A673 (cell line): Measurements from ENCODE around the gene RNF215. TPM values are rescaled to one million over a fixed set of nuclear protein-coding genes. Genes with fewer than 3 reads are reported as not detected.

Experiments used
- BruUV-seq: library from RNA; stranded (reverse); fragments of 400-500 nt; replicated peaks from 2 replicates; lab custom pipeline; 2021; lab: Mats Ljungman, UMichigan
- CTCF ChIA-PET: fragments of 300-600 bp; sonication (Branson Sonifier 250); formaldehyde crosslinking; loops from one replicate; lab custom pipeline; 2022; ENCODE audit warnings: antibody characterized with exemption; lab: Charles Lee
- POLR2A ChIA-PET: fragments of 300-600 bp; sonication (Branson Sonifier 250); formaldehyde crosslinking; loops from one replicate; lab custom pipeline; 2022; ENCODE audit warnings: antibody characterized with exemption; ENCODE audit not compliant: low non-redundant PET; lab: Charles Lee
- DNase-seq: peaks from one replicate; pipeline ENCODE4 v3.0.0-alpha.2; 2015; ENCODE audit warnings: low spot score
- H3K27ac ChIP-seq: fragments of 200-600 bp; sonication (generic); 2 replicates; pipeline ENCODE4 v1.5.1; 2016; ENCODE audit warnings: mixed run types, low read depth, mild to moderate bottlenecking, mixed read lengths, antibody characterized with exemption, low read length; ENCODE audit not compliant: poor library complexity, severe bottlenecking
- H3K27me3 ChIP-seq: fragments of 200-600 bp; sonication (generic); replicated peaks from 2 replicates; pipeline ENCODE4 v1.6.1; 2017; ENCODE audit warnings: mixed run types, low read depth, mild to moderate bottlenecking, mixed read lengths, antibody characterized with exemption, low read length; ENCODE audit not compliant: insufficient read depth, poor library complexity
- H3K36me3 ChIP-seq: fragments of 200-600 bp; sonication (generic); 2 replicates; pipeline ENCODE4 v1.6.1; 2016; ENCODE audit warnings: mixed run types, mild to moderate bottlenecking, mixed read lengths, antibody characterized with exemption, low read length; ENCODE audit not compliant: insufficient read depth, poor library complexity, severe bottlenecking
- H3K4me1 ChIP-seq: fragments of 200-600 bp; sonication (generic); 2 replicates; pipeline ENCODE4 v1.6.1; 2017; ENCODE audit warnings: mixed run types, mild to moderate bottlenecking, mixed read lengths, antibody characterized with exemption, low read length; ENCODE audit not compliant: insufficient read depth, poor library complexity, severe bottlenecking
- H3K4me3 ChIP-seq: fragments of 200-600 bp; sonication (generic); 2 replicates; pipeline ENCODE4 v1.5.1; 2016; ENCODE audit warnings: low read depth, mixed run types, mild to moderate bottlenecking, mixed read lengths, low read length; ENCODE audit not compliant: poor library complexity, severe bottlenecking
- H3K9me3 ChIP-seq: fragments of 200-600 bp; sonication (generic); 2 replicates; pipeline ENCODE4 v1.6.1; 2016; ENCODE audit warnings: mixed run types, low read depth, mild to moderate bottlenecking, mixed read lengths, antibody characterized with exemption, low read length; ENCODE audit not compliant: poor library complexity, severe bottlenecking
- CTCF ChIP-seq: fragments of 300-800, 200-600 bp; sonication (generic); conservative IDR thresholded peaks from 2 replicates; pipeline ENCODE4 v1.5.1; 2017; ENCODE audit warnings: low read depth, mild to moderate bottlenecking, antibody characterized with exemption, low read length, moderate library complexity, mixed read lengths
- EZH2 ChIP-seq: fragments of 200-600 bp; sonication (generic); IDR thresholded peaks from 2 replicates; pipeline ENCODE4 v1.6.1; 2017; ENCODE audit warnings: borderline replicate concordance, low read depth, mild to moderate bottlenecking, mixed read lengths, antibody characterized with exemption, low read length; ENCODE audit not compliant: poor library complexity, severe bottlenecking
- intact Hi-C: fragments of 100-400 bp; cut with micrococcal nuclease; formaldehyde crosslinking; loops from one replicate; pipeline ENCODE4 v1.10.0; 2022; ENCODE audit not compliant: unreplicated experiment
- total RNA-seq: library from RNA; stranded (reverse); gene quantifications from 2 replicates; pipeline ENCODE4 v1.2.3, GENCODE V29; 2021

RNF215 gene
- total RNA-seq, 1 experiment from 2014 or later, result 18.9 TPM

- TF ChIP-seq CTCF (no peak), EZH2 (no peak)
- Histone ChIP-seq H3K27me3 (no peaks in the 10 kb centered on the region), H3K4me1 (peaks cover 36% of the 10 kb centered on the region), H3K36me3 (peaks cover 15% of the 10 kb centered on the region), H3K27ac (peak overlapping the region; percentile 100), H3K4me3 (no peak overlapping the region), H3K9me3 (no peaks in the 10 kb centered on the region)
- intact Hi-C loops, result no loop called here
- no peak for DNase-seq
- CTCF ChIA-PET, result no interaction called here
- POLR2A ChIA-PET, result no interaction called here
- BruUV-seq, result no TSS peak
Observed at GRCh38 chr22:30432520-30432919, 45.3 kb upstream of the RNF215 start.

GRCh38 chr22:30432096-30432495, 44.9 kb upstream of the RNF215 start:
- Histone ChIP-seq H3K27me3 (no peaks in the 10 kb centered on the region), H3K4me1 (peaks cover 35% of the 10 kb centered on the region), H3K27ac (peak overlapping the region; percentile 100), H3K36me3 (peaks cover 19% of the 10 kb centered on the region), H3K4me3 (no peak overlapping the region), H3K9me3 (no peaks in the 10 kb centered on the region)
- intact Hi-C loops, result no loop called here
- CTCF ChIA-PET, result interaction anchor here (1.9 kb wide), 1 partner anchor 144 kb away, joined by 5 read pairs; no protein-coding TSS in a partner anchor
- no peak for TF ChIP-seq EZH2
- TF ChIP-seq CTCF, result no peak
- DNase-seq, result no peak
- no TSS peak for BruUV-seq
- POLR2A ChIA-PET, result no interaction called here

- Histone ChIP-seq H3K36me3 (peaks cover 20% of the 10 kb centered on the region), H3K4me1 (peaks cover 30% of the 10 kb centered on the region), H3K27me3 (no peaks in the 10 kb centered on the region), H3K9me3 (no peaks in the 10 kb centered on the region), H3K27ac (peak overlapping the region; percentile 100), H3K4me3 (no peak overlapping the region)
- DNase-seq, result no peak
- BruUV-seq, result no TSS peak
- ChIA-PET CTCF (interaction anchor here (0.7 to 1.9 kb wide), 2 partner anchors 141 to 143 kb away, joined by 3 to 5 read pairs; no protein-coding TSS in a partner anchor), POLR2A (interaction anchor here (0.6 kb wide), 1 partner anchor 155 kb away, joined by 3 read pairs; no protein-coding TSS in a partner anchor)
- intact Hi-C loops, result no loop called here
- TF ChIP-seq EZH2 (no peak), CTCF (peak; percentile 31; the same call in 1 of the 2 replicates)
Observed at GRCh38 chr22:30430933-30431332, 43.7 kb upstream of the RNF215 start.
